IMR-90 (cell line): ENCODE measurements around the gene KIF1A. TPM values are rescaled to one million over a fixed set of nuclear protein-coding genes. Genes with fewer than 3 reads are reported as not detected.

Source experiments
- ATAC-seq: fragments of 200-7000 bp; cut with Tn5 transposase; 2 replicates; pipeline ENCODE4 v1.9.1; 2020; ENCODE audit warnings: low read depth, mild to moderate bottlenecking, moderate library complexity
- BruUV-seq: library from RNA; stranded (reverse); fragments of 400-500 nt; replicated peaks from 2 replicates; lab custom pipeline; 2021; lab: Mats Ljungman, UMichigan
- CTCF ChIA-PET: fragments of 300-600 bp; formaldehyde crosslinking; extraction: SDS; loops from one replicate; lab custom pipeline; 2021; ENCODE audit warnings: antibody characterized with exemption; lab: Yijun Ruan, JAX
- POLR2A ChIA-PET: fragments of 300-600 bp; sonication (Branson Sonifier 250); formaldehyde crosslinking; loops from one replicate; lab custom pipeline; 2022; ENCODE audit warnings: antibody characterized with exemption; ENCODE audit not compliant: unreplicated experiment; lab: Charles Lee
- DNase-seq: peaks from one replicate; pipeline ENCODE4 v3.0.0; 2013
- H2AFZ ChIP-seq: replicated peaks from 2 replicates; pipeline ENCODE3; 2013; ENCODE audit warnings: low read length, mild to moderate bottlenecking; ENCODE audit not compliant: poor library complexity
- H2AK5ac ChIP-seq: 2 replicates; pipeline ENCODE4 v1.6.1; 2013; ENCODE audit warnings: low read depth, low read length, inconsistent platforms
- H2AK9ac ChIP-seq: replicated peaks from 2 replicates; pipeline ENCODE3; 2013; ENCODE audit warnings: mild to moderate bottlenecking, low read depth, low read length, moderate library complexity; ENCODE audit not compliant: poor library complexity
- H2BK120ac ChIP-seq: 2 replicates; pipeline ENCODE4 v1.6.1; 2013; ENCODE audit warnings: low read depth, low read length, inconsistent platforms
- H2BK15ac ChIP-seq: 3 replicates; pipeline ENCODE4 v1.6.1; 2013; ENCODE audit warnings: low read depth, low read length, inconsistent platforms
- H2BK20ac ChIP-seq: 2 replicates; pipeline ENCODE4 v1.6.1; 2013; ENCODE audit warnings: low read depth, mild to moderate bottlenecking, inconsistent platforms, low read length, moderate library complexity
- H2BK5ac ChIP-seq: 2 replicates; pipeline ENCODE4 v1.6.1; 2013; ENCODE audit warnings: mild to moderate bottlenecking, low read depth, low read length, inconsistent platforms; ENCODE audit not compliant: poor library complexity, severe bottlenecking
- H3K14ac ChIP-seq: replicated peaks from 2 replicates; pipeline ENCODE4 v1.6.1; 2013; ENCODE audit warnings: low read depth, low read length, inconsistent platforms
- H3K18ac ChIP-seq: 2 replicates; pipeline ENCODE4 v1.6.1; 2013; ENCODE audit warnings: low read depth, low read length, control low read depth
- H3K23ac ChIP-seq: 2 replicates; pipeline ENCODE4 v1.6.1; 2013; ENCODE audit warnings: low read depth, low read length, inconsistent platforms
- H3K27ac ChIP-seq: 2 replicates; pipeline ENCODE4 v1.5.1; 2013; ENCODE audit warnings: mild to moderate bottlenecking, control low read depth, low read length; ENCODE audit not compliant: insufficient read depth
- H3K27me3 ChIP-seq: 2 replicates; pipeline ENCODE4 v1.6.1; 2013; ENCODE audit warnings: low read length; ENCODE audit not compliant: control insufficient read depth, insufficient read depth
- H3K36me3 ChIP-seq: 2 replicates; pipeline ENCODE4 v1.6.1; 2013; ENCODE audit warnings: low read length, mixed read lengths; ENCODE audit not compliant: control insufficient read depth, insufficient read depth
- H3K4ac ChIP-seq: 2 replicates; pipeline ENCODE4 v1.6.1; 2013; ENCODE audit warnings: low read depth, low read length, inconsistent platforms
- H3K4me1 ChIP-seq: 2 replicates; pipeline ENCODE4 v1.6.1; 2013; ENCODE audit warnings: low read length, mixed read lengths; ENCODE audit not compliant: control insufficient read depth, insufficient read depth
- H3K4me2 ChIP-seq: 2 replicates; pipeline ENCODE4 v1.6.1; 2013; ENCODE audit warnings: low read depth, mild to moderate bottlenecking, control low read depth, low read length, moderate library complexity
- H3K4me3 ChIP-seq: 2 replicates; pipeline ENCODE4 v1.5.1; 2013; ENCODE audit warnings: low read depth, mild to moderate bottlenecking, control low read depth, low read length, moderate library complexity; ENCODE audit not compliant: insufficient read depth
- H3K56ac ChIP-seq: 2 replicates; pipeline ENCODE4 v1.6.1; 2013; ENCODE audit warnings: low read length, inconsistent platforms; ENCODE audit not compliant: insufficient read depth; ENCODE audit errors: extremely low read depth
- H3K79me1 ChIP-seq, 2 experiments: 2 replicates each; pipeline ENCODE4 v1.6.1; 2013; ENCODE audit warnings: low read length in 2 of 2, inconsistent platforms in 1 of 2, low read depth in 1 of 2
- H3K9ac ChIP-seq: 2 replicates; pipeline ENCODE4 v1.6.1; 2013; ENCODE audit warnings: low read depth, low read length, control low read depth
- H3K9me1 ChIP-seq: 2 replicates; pipeline ENCODE4 v1.6.1; 2013; ENCODE audit warnings: low read length, inconsistent platforms; ENCODE audit not compliant: insufficient read depth
- H3K9me3 ChIP-seq: 2 replicates; pipeline ENCODE4 v1.6.1; 2013; ENCODE audit warnings: low read length; ENCODE audit not compliant: control insufficient read depth, insufficient read depth
- H4K20me1 ChIP-seq: 2 replicates; pipeline ENCODE4 v1.6.1; 2013; ENCODE audit warnings: low read length, inconsistent platforms; ENCODE audit not compliant: insufficient read depth
- H4K5ac ChIP-seq: 2 replicates; pipeline ENCODE4 v1.6.1; 2013; ENCODE audit warnings: mild to moderate bottlenecking, low read depth, low read length, control low read depth
- H4K8ac ChIP-seq, 2 experiments: 2 replicates each; pipeline ENCODE4 v1.6.1; 2013; ENCODE audit warnings: low read depth in 2 of 2, low read length in 2 of 2, control low read depth in 1 of 2, inconsistent platforms in 1 of 2
- H4K91ac ChIP-seq: 2 replicates; pipeline ENCODE4 v1.6.1; 2013; ENCODE audit warnings: low read depth, low read length, inconsistent platforms; ENCODE audit not compliant: insufficient read depth
- RFX5 ChIP-seq: IDR thresholded peaks from 2 replicates; pipeline ENCODE4 v1.8.0; 2012; ENCODE audit warnings: low read depth, mild to moderate bottlenecking, low read length, moderate library complexity
- WGBS, 2 experiments: methylation state at CpG; one replicate each; pipeline versions ENCODE4 v1.1.5 to v1.1.7; 2013; ENCODE audit warnings: missing lambda C conversion rate in 2 of 2; ENCODE audit not compliant: insufficient read length in 1 of 2; ENCODE audit errors: extremely low coverage in 2 of 2; 5-methylcytosine and 5-hydroxymethylcytosine counted together
- dilution Hi-C: fragments of 300-500 bp; cut with HindIII; formaldehyde crosslinking; loops from one replicate; pipeline ENCODE4 v1.14.3; 2018; ENCODE audit warnings: low sequenced_read_pairs; ENCODE audit not compliant: unreplicated experiment
- in situ Hi-C: fragments of 300-500 bp; cut with MboI; formaldehyde crosslinking; loops from 3 replicates; pipeline ENCODE4 v1.14.3; 2019; ENCODE audit warnings: low sequenced_read_pairs, inconsistent platforms, mixed read lengths
- intact Hi-C: fragments of 100-400 bp; cut with micrococcal nuclease; formaldehyde crosslinking; loops from 2 replicates; pipeline ENCODE4 v1.10.0; 2022
- polyA plus RNA-seq, 3 experiments: library from polyadenylated mRNA; depleted of rRNA; stranded (reverse); fragments of >200 nt; gene quantifications; 2 replicates each; pipeline ENCODE4 v1.2.3, GENCODE V29; 2012; ENCODE audit warnings: low replicate concordance in 1 of 3
- total RNA-seq: library from RNA; depleted of rRNA; stranded (reverse); fragments of >200 nt; gene quantifications from 2 replicates; pipeline ENCODE4 v1.2.3, GENCODE V29; 2012

Gene KIF1A
- total and polyA plus RNA-seq, 2 of the 4 experiments (the other 2 are of a cell fraction), result under 0.01 TPM; not detected in 1

GRCh38 chr2:240799033-240799820, 20.8 kb downstream of the KIF1A start:
- no peaks in the 10 kb centered on the region for H3K36me3 ChIP-seq
- no peak for ATAC-seq
- no peak overlapping the region for H2AFZ ChIP-seq
- H3K4me3 ChIP-seq, result no peak overlapping the region
- H3K56ac ChIP-seq, result no peak overlapping the region
- H3K27ac ChIP-seq, result no peak overlapping the region
- H2AK5ac ChIP-seq, result no peak overlapping the region
- H4K8ac ChIP-seq, result no peak overlapping the region
- H3K14ac ChIP-seq, result no peak overlapping the region
- in situ Hi-C loops, result no loop called here
- DNase-seq, result no peak
- WGBS, 2 experiments, result no CpG with 5 or more reads among the region's 14 CpGs
- dilution Hi-C loops, result no loop called here
- CTCF ChIA-PET, result no interaction called here
- H2BK5ac ChIP-seq, result no peak overlapping the region
- intact Hi-C loops, result no loop called here
- no peak overlapping the region for H4K5ac ChIP-seq
- no peak for TF ChIP-seq RFX5
- H3K4ac ChIP-seq, result no peak overlapping the region
- no peaks in the 10 kb centered on the region for H3K79me1 ChIP-seq
- no peaks in the 10 kb centered on the region for H4K20me1 ChIP-seq
- H3K27me3 ChIP-seq, result peaks cover 67% of the 10 kb centered on the region
- no peak overlapping the region for H2AK9ac ChIP-seq
- POLR2A ChIA-PET, result no interaction called here
- H3K4me2 ChIP-seq, result no peak overlapping the region
- H2BK120ac ChIP-seq, result no peak overlapping the region
- H3K9me3 ChIP-seq, result peaks cover 7% of the 10 kb centered on the region; the same call in 1 of the 2 replicates
- BruUV-seq, result no TSS peak
- no peak overlapping the region for H4K91ac ChIP-seq
- no peaks in the 10 kb centered on the region for H3K4me1 ChIP-seq
- no peak overlapping the region for H3K23ac ChIP-seq
- no peak overlapping the region for H2BK15ac ChIP-seq
- H3K9me1 ChIP-seq, result no peaks in the 10 kb centered on the region
- no peak overlapping the region for H2BK20ac ChIP-seq
- H3K18ac ChIP-seq, result no peak overlapping the region
- H3K9ac ChIP-seq, result no peak overlapping the region
